Upper lobe of right lung (tissue), 1 donor: ENCODE results near the gene TMEM116. TPM values are rescaled to one million over a fixed set of nuclear protein-coding genes. Genes with fewer than 3 reads are reported as not detected.

ENCODE experiments used
- ATAC-seq: fragments of 200-7000 bp; cut with Tn5 transposase; one replicate; pipeline ENCODE4 v1.9.1; 2020; ENCODE audit warnings: mild to moderate bottlenecking, moderate library complexity
- DNase-seq: peaks from one replicate; pipeline ENCODE4 v3.0.0-alpha.2; 2020
- H3K27ac ChIP-seq: fragments of 200-600 bp; one replicate; pipeline ENCODE4 v1.8.0; 2022
- H3K27me3 ChIP-seq: fragments of 200-600 bp; one replicate; pipeline ENCODE4 v1.8.0; 2022; ENCODE audit warnings: mild to moderate bottlenecking
- H3K36me3 ChIP-seq: fragments of 200-600 bp; one replicate; pipeline ENCODE4 v1.8.0; 2022
- H3K4me1 ChIP-seq: fragments of 200-600 bp; one replicate; pipeline ENCODE4 v1.8.0; 2022
- H3K4me3 ChIP-seq: fragments of 200-600 bp; one replicate; pipeline ENCODE4 v1.8.0; 2022; ENCODE audit warnings: mild to moderate bottlenecking
- H3K9me3 ChIP-seq: fragments of 200-600 bp; one replicate; pipeline ENCODE4 v1.8.0; 2022
- intact Hi-C: fragments of 100-400 bp; cut with DNase I; formaldehyde crosslinking; loops from one replicate; pipeline ENCODE4 v1.11.0; 2022
- total RNA-seq: library from RNA; stranded (reverse); fragmentation: NEBNext Ultra II Directional; extraction: Animal tissue kit (Norgen Biotek cat#: 25700); gene quantifications from one replicate; pipeline ENCODE4 v1.2.1, GENCODE V29; 2021
- TF ChIP-seq, protein P1 (sequence below): fragments of 200-600 bp; IDR thresholded peaks from one replicate; pipeline ENCODE4 v1.8.0; 2022; ENCODE audit warnings: antibody characterized with exemption
- donor health status: DM: no; HTN: yes; CAD: no; lungs with severe emphysema.

TMEM116 gene
- total RNA-seq, 1 donor from 2014 or later: 23.4 TPM

DNA sequence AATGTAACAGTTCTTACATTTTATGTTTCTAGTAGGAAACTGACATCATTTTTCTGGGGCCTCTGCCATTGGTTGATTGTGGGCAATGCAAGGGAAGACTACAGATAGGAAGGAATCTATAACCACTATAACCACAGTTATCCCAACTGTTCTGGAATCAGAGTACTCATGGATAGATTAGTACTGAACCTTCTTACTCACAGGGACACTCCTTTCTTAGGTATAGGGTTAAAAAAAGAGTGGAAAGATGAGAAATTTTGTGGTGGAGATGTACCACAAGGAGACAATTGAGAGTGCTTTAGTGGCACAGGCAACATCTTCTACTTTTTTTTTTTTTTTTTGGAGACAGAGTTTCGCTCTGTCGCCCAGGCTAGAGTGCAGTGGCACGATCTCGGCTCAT, 21.0 kb downstream of the TMEM116 start:
- DNase-seq (no peak), ATAC-seq (no peak)
- Histone ChIP-seq H3K4me3 (no peak overlapping the region), H3K4me1 (no peaks in the 10 kb centered on the region), H3K9me3 (no peaks in the 10 kb centered on the region), H3K27ac (no peak overlapping the region), H3K36me3 (no peaks in the 10 kb centered on the region), H3K27me3 (no peaks in the 10 kb centered on the region)
- TF ChIP-seq, protein P1, sequence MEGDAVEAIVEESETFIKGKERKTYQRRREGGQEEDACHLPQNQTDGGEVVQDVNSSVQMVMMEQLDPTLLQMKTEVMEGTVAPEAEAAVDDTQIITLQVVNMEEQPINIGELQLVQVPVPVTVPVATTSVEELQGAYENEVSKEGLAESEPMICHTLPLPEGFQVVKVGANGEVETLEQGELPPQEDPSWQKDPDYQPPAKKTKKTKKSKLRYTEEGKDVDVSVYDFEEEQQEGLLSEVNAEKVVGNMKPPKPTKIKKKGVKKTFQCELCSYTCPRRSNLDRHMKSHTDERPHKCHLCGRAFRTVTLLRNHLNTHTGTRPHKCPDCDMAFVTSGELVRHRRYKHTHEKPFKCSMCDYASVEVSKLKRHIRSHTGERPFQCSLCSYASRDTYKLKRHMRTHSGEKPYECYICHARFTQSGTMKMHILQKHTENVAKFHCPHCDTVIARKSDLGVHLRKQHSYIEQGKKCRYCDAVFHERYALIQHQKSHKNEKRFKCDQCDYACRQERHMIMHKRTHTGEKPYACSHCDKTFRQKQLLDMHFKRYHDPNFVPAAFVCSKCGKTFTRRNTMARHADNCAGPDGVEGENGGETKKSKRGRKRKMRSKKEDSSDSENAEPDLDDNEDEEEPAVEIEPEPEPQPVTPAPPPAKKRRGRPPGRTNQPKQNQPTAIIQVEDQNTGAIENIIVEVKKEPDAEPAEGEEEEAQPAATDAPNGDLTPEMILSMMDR: no peak
- intact Hi-C loops: no loop called here

DNA sequence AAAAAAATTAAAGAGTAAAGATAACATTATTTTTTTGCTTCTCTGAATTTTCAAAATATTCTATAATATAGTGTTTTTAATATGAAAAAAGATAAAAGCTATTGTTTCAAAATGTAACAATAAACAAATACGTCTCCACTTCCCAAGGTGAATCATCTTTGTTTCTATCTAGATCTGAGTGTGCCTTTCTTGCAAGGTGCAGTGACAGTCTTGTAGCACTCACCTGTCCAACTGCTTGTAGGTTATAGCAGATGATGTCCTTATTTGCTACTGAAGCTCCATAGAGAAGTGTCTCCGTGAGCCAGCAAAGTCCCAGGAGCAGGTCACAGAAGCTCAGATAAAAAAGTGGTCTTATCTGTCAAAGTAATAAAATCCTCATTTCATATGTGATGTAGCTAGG, 21.4 kb downstream of the TMEM116 start:
- no peaks in the 10 kb centered on the region for H3K27me3 ChIP-seq
- TF ChIP-seq, protein P1: no peak
- H3K27ac ChIP-seq: no peak overlapping the region
- no peaks in the 10 kb centered on the region for H3K9me3 ChIP-seq
- intact Hi-C loops: no loop called here
- no peaks in the 10 kb centered on the region for H3K36me3 ChIP-seq
- no peak for ATAC-seq
- no peak for DNase-seq
- H3K4me1 ChIP-seq: no peaks in the 10 kb centered on the region
- no peak overlapping the region for H3K4me3 ChIP-seq

DNA sequence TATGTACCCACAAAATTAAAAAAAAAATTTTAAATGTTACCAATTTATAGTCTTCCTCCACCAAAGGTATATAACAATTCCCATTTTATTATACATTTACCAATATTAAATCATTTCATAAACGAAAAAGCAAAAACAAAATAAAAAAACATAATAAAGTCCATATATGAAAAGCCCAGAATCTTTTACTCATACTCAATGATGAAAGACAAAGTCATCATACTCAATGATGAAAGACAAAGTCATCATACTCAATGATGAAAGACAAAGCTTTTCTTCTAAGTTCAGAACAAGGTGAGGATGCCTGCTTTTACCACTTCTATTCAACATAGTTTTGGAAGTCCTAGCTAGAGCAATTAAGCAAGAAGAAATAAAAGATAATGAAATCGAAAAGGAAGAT, 28.1 kb downstream of the TMEM116 start:
- ATAC-seq (no peak), DNase-seq (no peak)
- intact Hi-C loops: no loop called here
- no peaks in the 10 kb centered on the region for H3K9me3 ChIP-seq
- no peak overlapping the region for H3K27ac ChIP-seq
- no peaks in the 10 kb centered on the region for H3K36me3 ChIP-seq
- no peaks in the 10 kb centered on the region for H3K27me3 ChIP-seq
- H3K4me1 ChIP-seq: no peaks in the 10 kb centered on the region
- TF ChIP-seq, protein P1: no peak
- no peak overlapping the region for H3K4me3 ChIP-seq

GRCh38 chr12:111981987-111982386, 31.0 kb downstream of the TMEM116 start:
- H3K4me1 ChIP-seq: no peaks in the 10 kb centered on the region
- no peak for DNase-seq
- no peak overlapping the region for H3K27ac ChIP-seq

GRCh38 chr12:111980598-111980997, 32.4 kb downstream of the TMEM116 start:
- DNase-seq (no peak), ATAC-seq (no peak)
- Histone ChIP-seq H3K27me3 (no peaks in the 10 kb centered on the region), H3K27ac (no peak overlapping the region), H3K4me1 (no peaks in the 10 kb centered on the region), H3K36me3 (no peaks in the 10 kb centered on the region), H3K4me3 (no peak overlapping the region), H3K9me3 (no peaks in the 10 kb centered on the region)
- TF ChIP-seq, protein P1: no peak
- intact Hi-C loops: no loop called here

More at GRCh38 chr12:111981987-111982386, 31.0 kb downstream of the TMEM116 start:
- H3K27me3 ChIP-seq: no peaks in the 10 kb centered on the region
- no peak overlapping the region for H3K4me3 ChIP-seq
- no peaks in the 10 kb centered on the region for H3K36me3 ChIP-seq
- no peaks in the 10 kb centered on the region for H3K9me3 ChIP-seq
- no peak for ATAC-seq
- TF ChIP-seq, protein P1: no peak
- intact Hi-C loops: no loop called here

DNA sequence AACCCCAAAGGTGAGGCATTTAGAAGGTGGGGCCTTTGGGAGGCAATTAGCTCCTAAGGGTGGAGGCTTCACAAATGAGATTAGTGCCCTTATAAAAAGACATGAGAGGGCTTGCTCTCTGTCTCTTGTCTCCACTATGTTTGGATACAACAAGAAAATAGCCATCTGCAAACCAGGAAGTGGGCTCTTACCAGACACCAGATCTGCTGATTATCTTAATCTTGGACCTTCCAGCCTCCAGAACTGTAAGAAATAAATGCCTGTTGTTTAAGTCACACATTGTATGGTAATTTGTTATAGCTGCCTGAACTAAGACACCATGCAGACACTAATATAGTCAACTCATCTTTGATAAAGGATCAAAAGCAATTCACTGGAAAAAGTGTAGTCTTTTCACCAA, 34.4 kb downstream of the TMEM116 start:
- Histone ChIP-seq H3K4me3 (no peak overlapping the region), H3K4me1 (no peaks in the 10 kb centered on the region), H3K36me3 (no peaks in the 10 kb centered on the region), H3K9me3 (no peaks in the 10 kb centered on the region), H3K27ac (no peak overlapping the region), H3K27me3 (no peaks in the 10 kb centered on the region)
- ATAC-seq: no peak
- intact Hi-C loops: no loop called here
- TF ChIP-seq, protein P1: no peak
- DNase-seq: no peak
